Measurements from ENCODE around the gene PINLYP. TPM values are rescaled to one million over a fixed set of nuclear protein-coding genes. Genes with fewer than 3 reads are reported as not detected.
"Not testable (repeated sequence)": the region's sequence is repeated elsewhere in the genome, so short reads cannot be mapped to it uniquely, and the experiment has no call there.

PINLYP gene
- total RNA-seq, 1 experiment from 2014 or later, result not detected

DNA sequence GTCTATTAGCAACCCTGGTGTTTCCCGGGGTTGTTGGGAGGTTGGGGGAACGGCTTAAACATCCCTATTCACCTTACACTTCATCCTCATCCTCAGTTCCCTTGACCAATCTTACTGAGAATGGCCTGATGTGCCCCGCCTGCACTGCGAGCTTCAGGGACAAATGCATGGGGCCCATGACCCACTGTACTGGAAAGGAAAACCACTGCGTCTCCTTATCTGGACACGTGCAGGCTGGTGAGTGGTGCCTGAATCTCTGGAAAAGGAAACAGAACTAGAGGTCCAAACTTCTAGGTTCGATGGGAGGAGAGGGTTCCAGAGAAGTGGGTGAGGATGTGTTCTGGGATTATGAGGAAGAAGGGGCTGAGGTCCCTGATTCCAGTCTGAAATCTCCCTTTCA, 5.9 kb downstream of the PINLYP start:
- DNase-seq (ENCODE audit: low spot score), result no peak

DNA sequence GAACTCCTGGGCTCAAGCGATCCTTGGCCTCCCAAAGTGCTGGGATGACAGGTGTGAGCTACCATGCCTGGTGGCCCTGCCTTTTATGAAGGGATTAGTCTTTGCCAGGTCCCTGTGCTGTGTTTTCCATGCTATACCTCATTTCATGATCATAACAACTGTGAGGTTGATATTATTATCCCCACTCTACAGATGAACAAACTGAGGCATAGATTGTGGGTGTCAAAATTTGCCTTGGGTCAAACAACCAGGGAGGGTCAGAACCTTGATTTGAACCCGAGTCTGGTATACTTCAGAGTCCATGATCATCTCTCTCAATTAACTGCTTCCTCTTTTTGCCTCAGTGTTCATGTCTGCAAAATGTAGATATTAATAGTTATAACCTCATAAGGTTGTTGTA, 6.9 kb downstream of the PINLYP start:
- no peak for DNase-seq (ENCODE audit: low spot score)

DNA sequence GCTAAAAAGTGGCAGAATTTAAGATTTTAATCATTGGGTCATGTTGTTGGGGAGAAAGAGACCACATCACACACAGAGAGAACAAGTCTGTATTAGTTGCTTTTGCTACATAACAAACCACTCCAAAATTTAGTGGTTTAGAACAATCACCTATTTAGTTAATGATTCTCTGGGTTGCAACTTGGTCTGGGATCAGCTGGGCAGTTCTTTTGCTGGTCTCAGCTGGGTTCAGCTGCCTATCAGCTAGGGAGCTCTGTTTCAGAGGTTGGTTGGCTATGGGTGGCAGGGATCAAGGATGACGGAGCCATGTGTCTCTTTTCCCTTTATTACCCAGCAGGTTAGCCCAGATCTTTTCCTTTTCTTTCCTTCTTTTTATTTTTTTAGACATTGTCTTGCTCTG, 8.9 kb downstream of the PINLYP start:
- DNase-seq (ENCODE audit: low spot score), result no peak

DNA sequence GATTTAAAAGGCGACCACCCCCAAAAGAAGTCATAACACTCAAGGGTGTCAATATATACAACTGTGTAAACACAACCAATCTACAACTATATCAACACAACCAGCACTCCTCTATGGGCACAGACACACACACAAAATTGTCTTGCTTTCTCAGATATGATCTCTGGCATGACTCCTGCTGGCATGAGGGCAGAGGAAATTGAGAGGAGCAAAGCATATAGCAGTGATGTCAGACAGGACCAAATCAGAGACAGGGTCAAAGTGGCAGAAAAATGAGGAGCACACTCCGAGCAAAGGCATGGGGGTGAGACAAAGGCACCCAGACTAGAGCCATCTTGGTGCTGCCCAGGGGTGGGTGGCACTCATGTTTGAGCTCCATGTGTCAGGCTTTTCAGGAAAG, 10.7 kb downstream of the PINLYP start:
- no peak for DNase-seq (ENCODE audit: low spot score)

DNA sequence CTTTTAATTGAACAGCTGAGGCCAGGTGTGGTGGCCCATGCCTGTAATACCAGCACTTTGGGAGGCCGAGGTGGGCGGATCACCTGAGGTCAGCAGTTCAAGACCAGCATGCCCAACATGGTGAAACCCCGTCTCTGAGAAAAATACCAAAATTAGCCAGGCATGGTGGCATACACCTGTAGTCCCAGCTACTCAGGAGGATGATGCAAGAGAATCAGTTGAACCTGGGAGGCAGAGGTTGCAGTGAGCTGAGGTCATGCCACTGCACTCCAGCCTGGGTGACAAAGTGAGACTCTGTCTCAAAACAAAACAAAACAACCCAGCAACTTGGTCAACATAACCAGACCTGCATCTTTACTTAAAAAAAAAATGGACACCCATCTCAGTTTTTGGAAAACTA, 11.4 kb downstream of the PINLYP start:
- DNase-seq (ENCODE audit: low spot score), result not testable (repeated sequence)

DNA sequence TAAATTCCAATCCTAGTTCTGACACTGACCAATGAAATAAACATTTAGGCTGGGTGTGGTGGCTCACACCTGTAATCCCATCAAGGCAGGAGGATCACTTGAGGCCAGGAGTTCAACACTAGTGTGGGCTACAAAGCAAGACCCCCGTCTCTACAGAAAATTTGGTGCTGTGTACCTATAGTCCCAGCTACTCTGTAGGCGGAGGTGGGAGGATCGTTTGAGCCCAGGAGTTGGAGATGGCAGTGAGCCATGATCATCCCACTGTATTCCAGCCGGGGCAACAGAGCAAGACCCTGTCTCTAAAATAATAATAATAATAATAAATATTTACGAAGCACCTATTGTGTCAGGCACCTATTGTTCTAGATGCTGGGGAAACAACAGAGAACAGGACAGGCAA, 13.7 kb downstream of the PINLYP start:
- DNase-seq (ENCODE audit: low spot score), result no peak

DNA sequence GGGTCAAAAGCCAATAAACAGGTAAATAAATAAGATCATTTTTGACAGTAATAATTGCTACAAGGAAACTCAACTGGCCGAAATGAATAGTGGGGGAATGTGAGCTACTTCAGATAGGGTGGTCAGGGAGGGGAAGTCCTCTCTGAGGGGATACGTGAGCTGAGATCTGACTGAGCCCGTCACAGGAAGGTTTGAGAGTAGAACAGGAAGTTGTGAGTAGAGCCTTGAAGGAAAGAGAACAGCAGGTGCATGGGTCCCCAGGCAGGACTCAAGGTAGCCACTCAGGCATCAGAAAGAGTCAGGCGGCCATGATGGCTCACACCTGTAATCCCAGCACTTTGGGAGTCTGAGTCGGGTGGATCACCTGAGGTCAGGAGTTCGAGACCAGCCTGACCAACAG, 14.1 kb downstream of the PINLYP start:
- DNase-seq (ENCODE audit: low spot score), result no peak

DNA sequence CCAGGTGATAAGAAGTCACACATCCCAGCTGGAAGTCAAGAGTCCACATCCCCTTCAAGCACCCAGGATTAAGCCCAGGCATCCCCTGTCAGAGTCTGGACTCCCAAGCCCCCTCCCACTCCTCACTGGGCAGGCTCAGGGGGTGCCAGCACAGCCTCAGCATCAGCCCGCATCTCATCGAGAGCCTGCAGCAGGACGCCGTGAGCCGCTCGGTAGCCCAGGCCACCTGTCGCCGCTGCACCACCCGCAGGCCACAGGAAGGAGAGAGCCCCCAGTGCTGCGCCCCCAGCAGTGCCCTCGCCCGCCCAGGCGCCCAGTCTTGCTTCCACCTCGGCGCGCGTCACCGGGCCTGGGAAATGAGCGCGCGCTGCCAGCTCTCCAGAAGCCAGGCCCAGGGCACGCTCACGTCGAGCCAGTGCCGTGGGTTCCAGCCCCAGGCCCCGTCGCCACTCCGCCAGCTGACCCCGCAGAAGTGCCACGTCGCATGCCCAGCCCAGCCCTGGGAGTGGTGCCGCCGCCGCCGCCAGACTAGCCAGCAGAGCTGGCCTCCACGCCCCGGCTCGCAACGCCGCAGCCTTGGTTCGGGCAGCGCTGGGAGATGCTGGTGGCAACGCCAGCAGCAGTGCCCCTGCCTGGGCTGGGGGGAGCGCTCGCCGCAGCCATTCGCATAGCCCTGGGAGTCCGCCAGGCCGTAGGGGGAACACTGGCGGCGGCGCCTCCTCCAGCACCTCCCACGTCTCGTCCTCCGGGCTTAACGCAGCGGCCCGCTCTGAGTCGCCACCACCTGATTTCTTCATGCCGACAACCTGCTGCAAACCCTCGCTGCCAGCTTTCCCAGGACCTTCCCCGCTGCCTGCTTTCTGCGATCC, 16.5 kb downstream of the PINLYP start:
- no peak for DNase-seq (ENCODE audit: low spot score)

DNA sequence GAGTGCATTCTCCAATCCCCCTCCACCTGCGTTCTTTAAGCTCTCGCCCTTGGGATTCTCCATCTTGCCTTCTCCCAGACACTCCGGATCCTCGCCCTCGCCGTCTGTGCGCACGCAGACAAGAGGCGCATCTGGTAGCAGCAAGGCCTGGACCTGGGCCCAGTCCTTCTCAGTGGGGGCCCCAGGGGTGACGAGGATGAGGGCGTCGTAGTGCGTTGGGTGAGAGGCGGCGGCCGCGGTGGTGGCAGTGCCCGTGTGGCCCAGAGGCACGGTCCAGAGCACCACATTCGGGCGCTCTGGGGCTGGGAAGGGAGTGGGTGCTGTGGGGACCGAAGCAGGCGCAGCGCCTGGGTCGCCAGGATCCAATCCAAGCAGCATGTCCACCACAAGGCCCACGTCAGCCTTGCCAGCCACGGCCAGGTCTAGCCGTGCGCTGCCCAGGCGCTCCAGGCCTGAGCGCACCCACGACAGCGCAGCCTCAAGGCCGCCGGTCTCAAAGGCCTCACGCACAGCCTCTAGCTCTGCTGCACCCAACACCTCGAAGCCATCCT, 17.3 kb downstream of the PINLYP start:
- no peak for DNase-seq (ENCODE audit: low spot score)

DNA sequence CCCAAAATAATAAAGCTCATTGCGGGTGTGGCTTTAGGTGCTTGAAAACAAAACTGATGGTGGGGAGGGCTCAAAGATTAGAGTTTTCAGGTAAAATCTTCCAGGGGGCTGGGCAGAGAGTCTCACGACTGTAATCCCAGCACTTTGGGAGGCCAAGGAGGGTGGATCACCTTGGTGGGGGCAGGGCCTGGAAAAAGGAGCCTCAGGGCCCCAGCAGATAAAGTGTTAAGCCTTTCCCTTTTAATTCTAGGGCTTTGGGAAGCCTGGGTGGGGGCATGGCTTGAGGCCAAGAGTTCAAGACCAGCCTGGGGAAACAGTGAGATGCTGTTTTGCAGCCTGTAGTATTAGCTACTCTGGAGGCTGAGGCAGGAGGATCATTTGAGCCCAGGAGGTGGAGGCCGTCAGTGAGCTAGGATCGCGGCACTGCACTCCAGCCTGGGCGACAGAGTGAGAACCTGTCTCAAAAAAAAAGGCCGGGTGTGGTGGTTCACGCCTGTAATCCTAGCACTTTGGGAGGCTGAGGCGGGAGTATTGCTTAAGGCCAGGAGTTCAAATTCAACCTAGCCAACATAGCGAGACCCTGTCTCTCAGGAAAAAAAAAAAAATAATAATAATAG, 18.6 kb downstream of the PINLYP start:
- DNase-seq (ENCODE audit: low spot score), result no peak

DNA sequence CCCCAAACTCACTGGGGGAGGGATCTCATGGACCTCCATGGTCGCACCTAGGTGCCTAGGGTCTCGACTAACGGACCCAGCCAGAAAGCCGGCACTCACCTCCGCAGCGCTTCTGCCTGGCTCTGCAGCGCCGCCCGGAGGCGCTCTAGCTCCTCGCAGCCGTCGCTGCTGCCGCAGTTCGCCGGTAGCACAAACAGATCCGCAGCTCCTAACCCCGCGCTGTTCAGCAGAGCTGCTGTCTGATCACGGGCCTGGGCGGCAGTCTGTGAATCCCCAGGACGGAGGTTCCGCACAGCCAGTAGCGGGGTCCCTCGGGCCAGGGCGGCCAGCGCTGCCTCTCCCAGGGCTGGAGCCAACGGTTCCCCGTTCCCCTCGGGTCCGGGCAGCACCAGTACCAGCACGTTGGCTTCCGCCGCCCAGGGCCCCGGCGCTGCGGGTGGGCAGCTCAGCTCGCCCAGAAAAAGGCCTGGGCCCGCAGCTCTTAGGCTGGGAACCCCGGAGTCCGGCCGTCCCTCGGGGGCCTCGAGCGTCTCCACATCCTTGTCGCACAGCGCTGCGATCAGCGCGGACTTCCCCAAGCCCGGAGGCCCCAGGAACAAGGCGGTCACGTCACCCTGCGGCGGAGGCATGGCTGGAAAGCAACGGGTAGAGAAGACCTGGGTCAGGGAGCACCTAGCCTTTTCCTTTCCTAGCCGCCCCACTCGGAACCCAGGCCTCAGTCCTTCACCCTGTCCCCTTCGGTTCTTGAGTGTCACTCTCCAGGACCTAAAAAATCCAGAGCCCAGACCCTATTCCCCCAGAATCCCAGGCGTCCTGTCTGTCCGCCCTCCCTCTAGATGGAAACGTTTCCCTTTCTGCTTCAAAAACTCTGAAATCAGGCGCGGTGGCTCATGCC, 19.4 kb downstream of the PINLYP start:
- DNase-seq (ENCODE audit: low spot score), result peak; percentile 48

DNA sequence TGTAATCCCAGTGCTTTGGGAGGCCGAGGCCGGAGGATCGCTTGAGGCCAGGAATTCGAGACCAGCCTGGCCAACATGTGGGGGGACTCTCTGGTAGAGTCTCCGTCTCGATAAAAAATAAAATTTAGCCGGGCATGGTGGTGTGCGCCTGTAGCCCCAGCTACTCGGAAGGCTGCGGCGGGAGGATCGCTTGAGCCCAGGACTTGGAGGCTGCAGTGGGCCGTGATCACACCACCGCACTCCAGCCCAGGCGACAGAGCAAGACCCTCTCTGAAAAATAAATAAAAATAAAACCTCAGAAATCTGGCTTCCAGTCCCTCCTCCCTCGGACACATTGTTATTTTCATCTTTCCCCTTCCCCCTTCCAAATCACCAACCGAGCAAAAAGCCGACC, 20.0 kb downstream of the PINLYP start:
- DNase-seq (ENCODE audit: low spot score), result no peak

DNA sequence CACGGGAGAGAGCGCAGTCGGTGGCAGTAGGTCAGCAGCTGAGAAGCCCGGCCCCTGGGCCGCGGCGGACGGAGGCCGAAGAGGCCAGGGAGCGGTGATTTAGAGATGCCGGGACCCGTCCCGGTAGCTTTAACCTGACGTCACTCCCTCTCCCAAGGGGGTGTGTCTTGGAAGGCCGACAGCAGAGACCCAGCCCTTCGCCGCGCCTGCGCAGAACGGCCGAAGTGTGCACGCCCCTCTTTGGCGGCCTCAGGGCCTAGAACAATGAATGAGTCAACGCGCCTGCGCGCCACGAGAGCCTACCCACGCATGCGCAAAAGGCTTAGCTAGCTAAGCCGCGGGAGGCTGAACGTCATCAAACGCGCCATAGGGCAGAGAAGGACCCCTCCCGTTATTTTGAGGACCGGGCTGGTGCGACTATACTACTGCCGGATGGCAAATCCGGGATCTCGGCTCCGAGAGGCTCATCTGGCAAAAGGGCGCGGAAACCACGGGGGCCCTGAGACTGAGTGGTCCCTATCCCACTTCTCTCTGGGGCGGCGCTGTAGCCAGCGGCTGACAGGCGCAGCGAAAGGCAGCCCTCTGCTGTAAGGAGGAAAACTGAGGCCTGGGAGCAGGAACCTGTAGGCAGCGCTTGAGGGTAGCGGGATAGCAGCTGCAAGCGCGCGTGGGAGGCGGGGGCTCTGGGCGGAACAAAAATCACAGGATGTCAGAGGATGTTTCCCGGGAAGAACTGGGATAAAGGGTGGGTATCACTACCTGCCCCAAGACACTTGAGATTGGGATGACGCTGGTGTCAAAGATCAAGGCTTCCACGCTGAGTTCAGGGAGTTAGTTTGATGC, 20.6 kb downstream of the PINLYP start, which contains the start of the genes IRGQ and ZNF576:
Gene IRGQ, minus strand, starts transcription at position 136 of the 843 bp plus-strand sequence. CDS start 796 bp downstream, outside the sequence.
Gene ZNF576, plus strand, starts transcription at position 597 of the 843 bp plus-strand sequence. CDS start 514 bp downstream, outside the sequence.
- peak; percentile 99 for DNase-seq (ENCODE audit: low spot score)

DNA sequence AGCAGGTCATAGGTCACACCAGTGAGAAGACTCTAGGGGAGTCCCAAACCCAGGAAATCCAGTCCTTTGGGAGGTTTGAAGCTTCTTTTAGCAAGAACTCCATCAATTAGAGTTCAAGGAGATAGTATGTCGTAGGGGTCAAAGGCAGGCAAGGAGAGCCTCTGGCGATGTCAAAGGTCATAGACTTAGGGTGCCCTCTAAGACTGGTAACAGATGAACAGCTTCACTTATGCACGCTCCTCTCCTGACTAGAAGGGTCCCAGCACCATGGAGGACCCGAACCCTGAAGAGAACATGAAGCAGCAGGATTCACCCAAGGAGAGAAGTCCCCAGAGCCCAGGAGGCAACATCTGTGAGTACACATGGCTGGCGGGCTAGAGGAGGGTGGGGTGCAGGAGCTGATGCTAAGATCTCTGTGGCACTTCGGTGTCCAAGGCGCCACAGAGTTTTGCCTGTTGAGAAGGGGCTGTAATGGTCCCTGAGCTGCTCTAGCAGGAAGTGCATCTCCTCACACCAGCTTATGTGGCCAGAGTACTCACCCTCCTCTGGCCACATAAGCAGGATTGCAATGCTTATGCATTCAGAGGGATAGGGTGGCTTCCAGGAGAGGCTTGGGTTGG, 21.4 kb downstream of the PINLYP start:
- no peak for DNase-seq (ENCODE audit: low spot score)

DNA sequence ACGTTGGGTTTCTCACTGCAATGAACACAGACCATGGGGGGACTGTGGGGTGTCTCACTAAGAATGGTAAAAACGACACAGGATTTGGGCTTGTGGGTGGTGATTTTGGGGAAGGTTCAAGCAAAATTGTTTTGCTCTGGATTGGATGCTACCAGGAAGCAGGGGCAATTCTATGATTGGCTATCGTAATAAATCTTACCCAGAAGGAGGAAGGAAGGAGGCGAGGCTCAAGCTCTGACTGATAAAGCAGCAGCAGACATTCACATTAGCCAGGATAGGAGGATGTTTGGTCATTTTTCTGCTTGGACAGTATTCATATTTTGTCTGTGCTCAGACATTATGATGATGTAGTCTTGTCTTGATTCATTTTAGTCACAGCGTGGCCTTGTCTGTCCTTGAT, 22.3 kb downstream of the PINLYP start:
- no peak for DNase-seq (ENCODE audit: low spot score)

DNA sequence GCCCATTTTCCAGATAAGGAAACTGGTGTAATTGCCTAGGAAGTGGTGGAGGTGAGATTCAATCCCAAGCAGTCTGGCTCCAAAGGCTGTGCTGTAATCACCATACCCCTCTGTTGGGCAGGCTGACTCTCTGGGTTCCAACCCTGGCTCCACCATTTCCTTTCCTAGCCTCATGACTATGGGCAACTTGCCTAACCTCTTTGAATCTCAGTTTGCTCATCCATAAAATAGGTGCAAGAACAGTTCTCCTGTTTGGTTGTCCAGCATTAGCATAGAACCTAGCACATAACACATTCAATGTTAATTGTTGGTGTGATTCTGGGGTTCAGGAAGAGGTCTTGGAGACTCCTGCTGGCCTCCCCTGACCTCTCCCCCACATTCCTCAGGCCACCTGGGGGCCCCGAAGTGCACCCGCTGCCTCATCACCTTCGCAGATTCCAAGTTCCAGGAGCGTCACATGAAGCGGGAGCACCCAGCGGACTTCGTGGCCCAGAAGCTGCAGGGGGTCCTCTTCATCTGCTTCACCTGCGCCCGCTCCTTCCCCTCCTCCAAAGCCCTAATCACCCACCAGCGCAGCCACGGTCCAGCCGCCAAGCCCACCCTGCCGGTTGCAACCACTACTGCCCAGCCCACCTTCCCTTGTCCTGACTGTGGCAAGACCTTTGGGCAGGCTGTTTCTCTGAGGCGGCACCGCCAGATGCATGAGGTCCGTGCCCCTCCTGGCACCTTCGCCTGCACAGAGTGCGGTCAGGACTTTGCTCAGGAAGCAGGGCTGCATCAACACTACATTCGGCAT, 23.0 kb downstream of the PINLYP start:
- no peak for DNase-seq (ENCODE audit: low spot score)

DNA sequence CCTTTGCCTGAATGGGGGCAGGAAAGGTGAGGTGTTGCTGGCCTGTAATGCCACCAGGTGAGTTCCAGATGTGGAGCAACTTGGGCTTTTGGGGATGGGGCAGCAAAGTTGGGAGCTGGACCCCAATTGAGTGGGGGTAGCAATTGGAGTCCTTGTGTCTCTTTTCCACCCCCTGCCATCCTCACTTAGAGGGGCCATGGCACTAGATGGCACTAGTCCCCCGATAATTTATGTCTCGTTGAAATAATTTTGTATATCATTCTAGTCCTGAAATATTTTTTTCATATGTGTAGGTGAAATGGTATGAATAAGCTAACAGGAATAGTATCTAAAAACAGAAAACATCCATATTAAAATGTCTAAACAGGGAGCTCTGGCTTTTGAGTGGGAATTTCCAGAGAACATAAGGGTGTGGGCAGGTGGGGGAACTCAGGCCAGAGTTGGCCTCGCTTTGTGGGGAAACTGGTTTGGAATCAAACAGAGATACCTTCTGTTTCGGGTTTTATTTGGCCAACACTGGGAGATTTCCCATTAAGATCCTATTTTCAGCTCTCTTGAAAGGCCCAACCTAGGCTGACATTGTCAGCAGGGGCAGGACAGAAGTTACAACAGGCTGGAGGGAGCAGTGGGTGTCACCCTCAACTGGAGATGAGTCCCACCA, 24.2 kb downstream of the PINLYP start:
- DNase-seq (ENCODE audit: low spot score), result no peak

DNA sequence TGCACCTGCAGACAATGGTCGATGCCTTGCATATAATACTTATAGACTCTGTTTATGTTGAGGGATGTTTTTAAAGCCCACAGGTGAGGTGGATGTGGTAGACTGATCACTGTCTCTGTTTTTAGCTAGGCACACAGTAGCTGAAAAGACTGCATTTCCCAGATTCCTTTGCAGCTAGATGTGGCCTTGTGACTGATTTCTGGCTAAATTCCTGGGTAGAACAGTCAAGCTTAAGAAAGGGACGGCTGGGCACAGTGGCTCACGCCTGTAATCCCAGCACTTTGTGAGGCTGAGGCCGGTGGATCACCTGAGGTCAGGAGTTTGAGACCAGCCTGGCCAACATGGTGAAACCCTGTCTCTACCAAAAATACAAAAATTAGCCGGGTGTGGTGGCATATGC, 24.7 kb downstream of the PINLYP start:
- DNase-seq (ENCODE audit: low spot score), result not testable (repeated sequence)
